ENCODE measurements around the gene RAD54L. TPM values are rescaled to one million over a fixed set of nuclear protein-coding genes. Genes with fewer than 3 reads are reported as not detected.

The RAD54L gene
- polyA plus RNA-seq, 1 donor from 2014 or later, result 1.1 TPM

- H3K9me3 ChIP-seq (ENCODE audit: low read length), result no peaks in the 10 kb centered on the region
- no peaks in the 10 kb centered on the region for H3K79me2 ChIP-seq (replicated peaks; ENCODE audit: insufficient read depth, low read length)
- H3K4me2 ChIP-seq (ENCODE audit: low read length), result no peak overlapping the region
- H3K27me3 ChIP-seq (ENCODE audit: insufficient read depth, low read depth, low read length), result no peaks in the 10 kb centered on the region
- H3F3A ChIP-seq (ENCODE audit: insufficient read depth, low read length, poor library complexity, severe bottlenecking), result no peaks in the 10 kb centered on the region
- H3K9me2 ChIP-seq (ENCODE audit: insufficient read depth, low read length), result no peaks in the 10 kb centered on the region
- no peak overlapping the region for H3K9ac ChIP-seq (ENCODE audit: low read length)
- no peak overlapping the region for H3K4me3 ChIP-seq (ENCODE audit: low read length)
- no peaks in the 10 kb centered on the region for H4K20me1 ChIP-seq (ENCODE audit: insufficient read depth)
- TF ChIP-seq POLR2AphosphoS5 (IDR thresholded peaks at IDR 0.05) (no peak), TAF1 (IDR thresholded peaks at IDR 0.05; ENCODE audit: low read depth) (no peak)
- no peak overlapping the region for H2AFZ ChIP-seq (ENCODE audit: low read depth, low read length)
- no peak overlapping the region for H3K27ac ChIP-seq (ENCODE audit: low read length)
- H3K36me3 ChIP-seq (ENCODE audit: insufficient read depth, low read length), result no peaks in the 10 kb centered on the region
These were observed 33.5 kb downstream of the RAD54L start for GRCh38 chr1:46281021-46281420.

DNA sequence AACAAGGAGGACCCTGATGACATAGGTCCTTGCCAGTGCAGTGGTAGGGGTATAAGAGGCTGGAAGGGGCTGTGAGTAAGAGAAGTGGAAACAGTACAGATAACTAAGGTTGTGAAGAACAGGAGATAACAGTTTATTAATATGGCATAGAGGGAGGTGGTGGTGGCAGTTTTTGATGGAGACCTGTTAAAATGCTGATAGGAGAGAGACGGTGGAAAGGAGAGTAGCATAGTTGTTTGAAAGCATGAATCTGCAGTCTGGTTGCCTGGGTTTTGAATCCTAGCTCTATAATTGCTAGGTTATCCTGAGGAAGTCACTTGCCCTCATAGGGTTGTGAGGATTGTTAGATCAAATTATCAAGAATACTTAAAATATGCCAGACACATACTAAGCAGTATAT lies 36.5 kb downstream of the RAD54L start:
- Histone ChIP-seq H3K9ac (ENCODE audit: low read length) (no peak overlapping the region), H3F3A (ENCODE audit: insufficient read depth, low read length, poor library complexity, severe bottlenecking) (no peaks in the 10 kb centered on the region), H3K4me2 (ENCODE audit: low read length) (no peak overlapping the region), H4K20me1 (ENCODE audit: insufficient read depth) (no peaks in the 10 kb centered on the region), H3K9me2 (ENCODE audit: insufficient read depth, low read length) (no peaks in the 10 kb centered on the region), H3K79me2 (replicated peaks; ENCODE audit: insufficient read depth, low read length) (no peaks in the 10 kb centered on the region), H3K27me3 (ENCODE audit: insufficient read depth, low read depth, low read length) (no peaks in the 10 kb centered on the region), H2AFZ (ENCODE audit: low read depth, low read length) (no peak overlapping the region), H3K9me3 (ENCODE audit: low read length) (no peaks in the 10 kb centered on the region), H3K4me3 (ENCODE audit: low read length) (no peak overlapping the region), H3K27ac (ENCODE audit: low read length) (no peak overlapping the region), H3K36me3 (ENCODE audit: insufficient read depth, low read length) (no peaks in the 10 kb centered on the region)
- no peak for TF ChIP-seq EZH2 (IDR thresholded peaks at IDR 0.05; ENCODE audit: borderline replicate concordance, insufficient read depth, low read length, poor library complexity, severe bottlenecking)
- no peak for TF ChIP-seq EP300 (conservative IDR thresholded peaks at IDR 0.05; ENCODE audit: poor library complexity, severe bottlenecking)
- no peak for TF ChIP-seq SMC3 (conservative IDR thresholded peaks at IDR 0.05; ENCODE audit: poor library complexity)
- TF ChIP-seq RAD21 (conservative IDR thresholded peaks at IDR 0.05), result no peak
- TF ChIP-seq, protein P1, sequence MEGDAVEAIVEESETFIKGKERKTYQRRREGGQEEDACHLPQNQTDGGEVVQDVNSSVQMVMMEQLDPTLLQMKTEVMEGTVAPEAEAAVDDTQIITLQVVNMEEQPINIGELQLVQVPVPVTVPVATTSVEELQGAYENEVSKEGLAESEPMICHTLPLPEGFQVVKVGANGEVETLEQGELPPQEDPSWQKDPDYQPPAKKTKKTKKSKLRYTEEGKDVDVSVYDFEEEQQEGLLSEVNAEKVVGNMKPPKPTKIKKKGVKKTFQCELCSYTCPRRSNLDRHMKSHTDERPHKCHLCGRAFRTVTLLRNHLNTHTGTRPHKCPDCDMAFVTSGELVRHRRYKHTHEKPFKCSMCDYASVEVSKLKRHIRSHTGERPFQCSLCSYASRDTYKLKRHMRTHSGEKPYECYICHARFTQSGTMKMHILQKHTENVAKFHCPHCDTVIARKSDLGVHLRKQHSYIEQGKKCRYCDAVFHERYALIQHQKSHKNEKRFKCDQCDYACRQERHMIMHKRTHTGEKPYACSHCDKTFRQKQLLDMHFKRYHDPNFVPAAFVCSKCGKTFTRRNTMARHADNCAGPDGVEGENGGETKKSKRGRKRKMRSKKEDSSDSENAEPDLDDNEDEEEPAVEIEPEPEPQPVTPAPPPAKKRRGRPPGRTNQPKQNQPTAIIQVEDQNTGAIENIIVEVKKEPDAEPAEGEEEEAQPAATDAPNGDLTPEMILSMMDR (IDR thresholded peaks at IDR 0.05; ENCODE audit: poor library complexity, severe bottlenecking), result no peak
- TF ChIP-seq MXI1 (conservative IDR thresholded peaks at IDR 0.05; ENCODE audit: poor library complexity, severe bottlenecking), result no peak
- TF ChIP-seq REST (IDR thresholded peaks at IDR 0.05; ENCODE audit: borderline replicate concordance), result no peak
- TF ChIP-seq POLR2AphosphoS5 (IDR thresholded peaks at IDR 0.05), result no peak
